GM21737 (cell line): ENCODE results near the gene CHRNA4.
"Not testable (repeated sequence)": the region's sequence is repeated elsewhere in the genome, so short reads cannot be mapped to it uniquely, and the experiment has no call there.

ENCODE experiments used
- ATAC-seq: cut with Tn5 transposase; IDR thresholded peaks from one replicate; pipeline ENCODE4 v1.9.1; 2021; ENCODE audit warnings: mild to moderate bottlenecking, moderate library complexity; ENCODE audit not compliant: unreplicated experiment

Gene CHRNA4

DNA sequence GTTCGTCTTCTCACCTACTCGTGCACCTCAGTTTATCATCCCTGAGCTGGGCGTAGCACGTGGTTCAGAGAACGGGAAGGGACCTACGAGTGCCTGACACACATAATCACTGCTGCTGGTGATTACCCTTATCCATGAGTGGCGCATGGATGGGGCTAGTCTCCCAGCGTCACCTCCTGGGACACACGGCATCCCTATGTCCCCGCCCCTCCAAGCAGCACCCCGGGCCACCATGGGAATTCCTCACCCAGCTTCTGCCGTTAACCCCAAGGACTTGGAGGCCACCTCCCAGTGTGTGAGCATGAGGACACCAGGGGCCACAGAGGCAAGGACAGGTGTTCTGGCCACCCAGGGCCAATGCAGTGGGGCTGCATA, 9.8 kb downstream of the CHRNA4 start:
- no peak for ATAC-seq

DNA sequence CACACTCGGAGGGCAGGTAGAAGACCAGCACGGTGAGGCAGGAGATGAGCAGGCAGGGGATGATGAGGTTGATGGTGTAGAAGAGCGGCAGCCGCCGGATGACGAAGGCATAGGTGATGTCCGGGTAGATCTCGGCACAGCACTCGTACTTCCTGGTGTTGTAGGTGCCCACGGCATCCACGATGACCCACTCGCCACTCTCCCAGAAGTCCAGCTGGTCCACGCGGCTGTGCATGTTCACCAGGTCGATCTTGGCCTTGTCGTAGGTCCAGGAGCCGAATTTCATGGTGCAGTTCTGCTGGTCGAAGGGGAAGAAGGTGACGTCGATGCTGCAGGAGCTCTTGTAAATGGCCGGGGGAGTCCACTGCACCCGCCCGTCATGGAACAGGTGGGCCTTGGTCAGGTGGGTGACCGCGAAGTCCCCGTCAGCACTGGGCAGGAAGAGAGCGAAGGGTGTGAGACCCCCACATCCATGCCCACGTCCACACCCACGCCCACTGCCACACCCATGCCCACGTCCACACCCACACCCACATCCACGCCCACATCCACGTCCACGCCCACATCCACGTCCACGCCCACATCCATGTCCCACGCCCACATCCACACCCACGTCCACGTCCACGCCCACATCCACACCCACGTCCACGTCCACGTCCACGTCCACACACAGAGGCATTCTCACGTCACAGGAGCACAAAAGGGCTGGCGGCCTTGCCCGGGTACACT, 10.4 kb downstream of the CHRNA4 start:
- no peak for ATAC-seq

- no peak for ATAC-seq
Observed at GRCh38 chr20:63350196-63350595, 11.0 kb downstream of the CHRNA4 start.

DNA sequence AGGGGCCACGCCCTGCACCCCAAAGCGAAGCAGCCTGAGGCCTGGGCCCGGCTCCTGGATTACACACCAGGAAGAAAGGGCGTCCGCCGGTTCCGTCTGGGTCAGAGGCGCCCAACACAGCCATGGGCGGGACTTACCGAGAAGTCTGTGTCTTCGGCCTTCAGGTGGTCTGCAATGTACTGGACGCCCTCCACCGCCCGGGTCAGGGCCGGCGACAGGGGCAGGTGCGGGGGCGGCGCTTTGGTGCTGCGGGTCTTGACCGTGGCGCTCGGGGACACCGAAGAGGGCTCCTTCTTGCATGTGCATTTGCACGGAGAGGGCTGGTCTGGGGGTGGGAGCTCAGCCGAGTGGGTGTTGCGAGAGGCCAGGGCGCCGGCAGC, 11.6 kb downstream of the CHRNA4 start:
- ATAC-seq: no peak

DNA sequence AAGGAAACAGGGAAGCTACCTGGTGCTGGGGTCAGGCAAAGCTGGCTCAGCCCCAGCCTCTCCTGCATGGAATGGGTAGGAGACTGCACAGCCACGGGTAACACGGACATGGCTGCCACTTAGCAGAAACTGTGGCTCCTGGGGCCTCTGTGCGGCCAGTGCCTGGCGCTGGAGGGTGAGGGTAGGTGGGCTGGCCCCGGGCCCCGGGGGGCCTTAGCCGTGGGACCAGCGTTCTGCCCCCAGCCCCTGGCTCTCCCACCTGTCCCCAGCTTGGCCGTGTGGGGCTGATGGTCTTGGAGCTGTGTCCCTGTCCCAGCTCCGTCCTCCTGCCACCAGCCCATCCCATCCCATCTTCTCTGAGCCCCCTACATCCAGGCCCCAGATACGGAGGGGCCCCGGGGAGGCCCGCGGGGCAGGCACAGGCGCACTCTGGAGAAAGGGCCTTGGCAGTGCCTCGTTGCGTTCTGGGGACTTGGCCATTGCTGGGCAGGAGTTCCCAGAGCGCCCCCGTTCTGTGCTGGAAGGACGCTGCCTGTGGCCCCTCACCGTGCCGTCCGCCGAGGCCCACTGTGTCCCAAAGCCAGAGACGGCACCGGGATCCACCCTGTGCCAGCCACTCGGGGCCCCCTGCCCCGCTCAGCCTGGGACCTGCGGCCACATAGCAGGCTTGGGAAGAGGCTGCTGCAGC, 12.2 kb downstream of the CHRNA4 start:
- ATAC-seq: no peak

DNA sequence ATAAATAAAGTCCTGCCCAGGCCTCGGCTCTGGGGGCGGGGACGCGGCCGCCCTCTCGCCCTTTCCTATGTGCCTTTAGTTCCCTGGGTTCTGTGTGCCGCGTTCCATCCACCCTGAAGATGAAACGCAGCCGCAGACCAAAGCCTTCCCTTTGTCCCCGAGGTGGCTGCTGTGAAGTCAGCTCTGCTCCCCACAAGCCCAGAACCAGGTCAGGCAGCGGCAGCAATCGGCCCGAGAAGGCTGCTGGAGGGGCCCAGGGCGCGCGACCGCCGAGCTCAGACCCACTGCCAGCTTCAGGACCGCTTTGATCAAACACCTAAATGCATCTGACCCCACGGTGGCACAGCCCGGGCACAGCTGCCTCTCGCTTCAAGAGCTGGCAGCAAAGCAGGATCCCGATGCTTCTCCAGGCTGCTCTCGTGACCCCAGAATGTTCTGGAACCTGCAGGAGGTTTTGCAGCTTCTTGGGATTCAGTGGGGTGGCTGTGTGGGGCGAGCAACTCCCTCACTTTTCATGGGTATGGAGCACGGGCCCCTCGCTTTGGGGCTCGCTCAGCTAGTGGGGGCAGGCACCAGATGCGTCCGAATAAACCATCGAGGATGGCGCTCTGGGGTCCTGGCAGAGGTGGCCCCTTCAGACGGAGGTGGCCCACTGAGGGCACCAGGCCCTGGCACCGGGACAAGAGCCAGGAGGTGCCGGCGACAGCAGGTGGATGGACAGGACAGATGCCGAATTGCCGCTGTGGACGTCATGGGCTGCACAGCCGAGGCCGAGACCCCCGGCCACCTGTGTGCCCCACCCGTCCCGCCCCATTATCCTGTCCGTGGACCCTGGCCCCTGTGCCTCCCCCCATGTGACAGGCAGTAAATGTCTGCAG, 13.0 kb downstream of the CHRNA4 start:
- ATAC-seq: no peak

DNA sequence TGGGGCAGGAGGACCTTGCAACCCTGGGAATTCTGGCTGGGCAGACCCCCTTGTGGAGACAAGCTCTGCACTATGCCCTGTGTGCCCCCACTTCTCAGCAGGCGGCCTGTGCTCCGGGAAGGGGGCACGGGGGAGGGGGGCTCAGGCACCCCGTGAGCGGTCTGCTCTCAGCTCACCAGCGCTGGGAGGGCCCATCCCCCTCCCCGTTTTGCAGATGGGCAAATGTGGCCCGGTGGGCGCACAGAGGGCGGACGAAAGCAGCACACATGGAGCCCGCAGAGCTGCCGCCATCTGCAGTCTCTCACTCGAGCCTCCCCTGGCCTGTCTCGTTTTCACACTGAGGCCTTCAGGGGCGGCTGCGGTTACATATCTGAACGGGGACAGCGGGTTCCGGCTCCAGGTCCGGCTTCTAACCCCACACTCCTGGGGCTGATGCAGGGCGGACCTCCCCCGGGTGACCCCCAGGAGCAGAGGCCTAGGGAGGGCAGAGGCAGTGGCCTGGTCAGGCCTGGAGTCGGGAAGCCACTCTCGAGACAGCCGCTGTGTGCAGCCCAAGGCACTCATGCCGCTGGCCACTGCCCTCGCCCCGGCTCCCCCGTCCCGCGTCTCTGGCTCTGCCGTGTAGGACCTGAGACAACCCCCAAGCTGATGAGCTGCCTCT, 13.9 kb downstream of the CHRNA4 start:
- ATAC-seq: no peak

- no peak for ATAC-seq
Observed at GRCh38 chr20:63346131-63347080, 14.7 kb downstream of the CHRNA4 start.

- no peak for ATAC-seq
Observed at GRCh38 chr20:63345328-63346100, 15.6 kb downstream of the CHRNA4 start.

- no peak for ATAC-seq
Observed at GRCh38 chr20:63344616-63345327, 16.4 kb downstream of the CHRNA4 start.

- no peak for ATAC-seq
Observed at GRCh38 chr20:63343460-63344445, 17.4 kb downstream of the CHRNA4 start.

DNA sequence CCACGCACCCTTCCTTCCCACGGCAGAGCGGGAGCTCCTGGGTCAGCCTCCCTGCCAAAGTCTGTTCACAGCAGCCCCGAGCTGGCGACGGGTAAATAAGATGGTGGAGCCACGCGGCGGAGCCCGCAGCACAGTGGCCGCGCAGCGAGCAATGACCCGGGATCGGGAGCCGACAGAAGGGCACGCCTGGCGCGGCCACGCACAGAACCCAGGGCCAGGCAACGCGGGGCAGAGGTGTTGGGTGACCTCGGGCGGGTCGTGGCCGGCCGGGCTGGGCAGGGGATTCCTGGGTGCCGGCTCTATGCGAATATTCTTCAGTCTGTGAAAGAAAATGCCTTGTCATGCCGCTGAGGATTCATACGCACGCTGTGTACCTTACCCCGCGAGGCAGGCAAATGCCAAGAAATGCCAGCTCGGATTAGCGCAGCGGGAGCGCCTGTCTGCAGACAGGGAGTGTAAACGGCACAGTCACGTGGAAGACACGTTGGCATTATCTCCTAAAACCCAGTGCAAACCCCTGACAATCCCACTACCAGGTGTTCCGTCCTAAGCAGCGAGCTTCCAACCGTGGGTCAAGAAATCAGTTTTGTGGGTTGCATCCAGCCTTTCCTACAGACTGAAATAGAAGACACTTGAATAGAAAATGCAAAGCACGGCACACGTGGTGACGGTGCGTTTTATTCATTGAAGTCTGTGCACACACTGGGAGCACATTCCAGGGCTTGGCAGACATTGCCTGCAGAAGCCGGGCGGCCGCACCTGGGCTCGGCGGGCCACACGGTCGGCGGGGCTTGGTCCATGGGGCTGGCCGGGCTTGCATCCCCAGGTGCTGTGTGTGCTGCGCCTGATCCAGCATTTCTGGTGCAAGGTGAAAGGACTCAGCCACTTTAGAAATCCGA, 18.3 kb downstream of the CHRNA4 start:
- ATAC-seq: no peak

GRCh38 chr20:63340158-63340688, 20.9 kb downstream of the CHRNA4 start:
- not testable (repeated sequence) for ATAC-seq

DNA sequence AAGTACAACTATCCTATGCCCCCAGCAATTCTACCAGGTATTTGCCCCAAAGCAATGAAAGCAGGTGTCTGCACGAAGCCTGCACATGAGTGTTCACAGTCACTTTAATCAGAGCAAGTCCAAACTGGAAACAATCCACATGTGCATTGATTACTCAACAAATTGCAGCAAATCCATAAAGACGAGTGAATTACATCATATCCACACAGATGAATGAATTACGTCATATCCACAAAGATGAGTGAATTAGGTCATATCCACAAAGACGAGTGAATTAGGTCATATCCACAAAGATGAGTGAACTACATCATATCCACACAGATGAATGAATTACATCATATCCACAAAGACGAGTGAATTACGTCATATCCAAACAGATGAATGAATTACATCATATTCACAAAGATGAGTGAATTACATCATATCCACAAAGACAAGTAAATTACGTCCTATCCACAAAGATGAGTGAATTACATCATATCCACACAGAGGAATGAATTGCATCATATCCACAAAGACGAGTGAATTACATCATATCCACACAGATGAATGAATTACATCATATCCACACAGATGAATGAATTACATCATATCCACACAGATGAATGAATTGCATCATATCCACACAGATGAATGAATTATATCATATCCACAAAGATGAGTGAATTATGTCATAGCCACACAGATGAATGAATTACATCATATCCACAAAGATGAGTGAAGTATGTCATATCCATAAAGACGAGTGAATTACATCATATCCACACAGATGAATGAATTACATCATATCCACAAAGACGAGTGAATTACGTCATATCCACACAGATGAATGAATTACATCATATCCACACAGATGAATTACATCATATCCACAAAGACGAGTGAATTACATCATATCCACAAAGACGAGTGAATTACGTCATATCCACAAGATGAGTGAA, 21.7 kb downstream of the CHRNA4 start:
- not testable (repeated sequence) for ATAC-seq

GRCh38 chr20:63337786-63338420, 23.2 kb downstream of the CHRNA4 start:
- no peak for ATAC-seq
